Body of pancreas (tissue), 4 donors: ENCODE measurements around the gene LCLAT1. TPM values are rescaled to one million over a fixed set of nuclear protein-coding genes. Genes with fewer than 3 reads are reported as not detected.

Experiments used
- ATAC-seq: fragments of 150-250 bp; one replicate; pipeline ENCODE4 v1.9.1; 2016
- DNase-seq, 4 donors: peaks; one replicate each; pipeline ENCODE4 v3.0.0-alpha.2; 2019
- H3K27ac ChIP-seq, 4 donors: fragments of 200-600 bp; sonication (generic); 1 replicate in 3 of 4; 2 replicates in 1 of 4; pipeline versions ENCODE4 v1.5.1 to v1.6.1; 2016 to 2019; ENCODE audit warnings: mild to moderate bottlenecking in 1 of 4, mixed read lengths in 1 of 4, moderate library complexity in 1 of 4
- H3K27me3 ChIP-seq, 2 donors: fragments of 200-600 bp; sonication (generic); one replicate each; pipeline ENCODE4 v1.6.0; 2016; ENCODE audit warnings: mild to moderate bottlenecking in 1 of 2
- H3K36me3 ChIP-seq, 2 donors: fragments of 200-600 bp; sonication (generic); replicated peaks in 1 of 2; 2 replicates each; pipeline ENCODE4 v1.5.1; 2016; ENCODE audit warnings: low read depth in 2 of 2; ENCODE audit not compliant: insufficient read depth in 1 of 2
- H3K4me1 ChIP-seq: fragments of 200-600 bp; sonication (generic); one replicate; pipeline ENCODE4 v1.6.0; 2016
- H3K4me3 ChIP-seq, 2 donors: fragments of 200-600 bp; sonication (generic); 1 replicate in 1 of 2; 2 replicates in 1 of 2; pipeline ENCODE4 v1.5.1; 2016 to 2019
- H3K9me3 ChIP-seq, 3 donors: fragments of 200-600 bp; sonication (generic); 1 replicate in 2 of 3; 2 replicates in 1 of 3; pipeline ENCODE4 v1.5.1; 2016
- CTCF ChIP-seq, 7 experiments: fragments of 450-650 bp in 4 of 7; fragments of 200-600 bp in 3 of 7; sonication (generic) in 3 of 7; IDR thresholded peaks; one replicate each; pipeline ENCODE4 v1.5.1; 2016 to 2019; ENCODE audit warnings: antibody characterized with exemption in 7 of 7
- POLR2A ChIP-seq, 3 donors: fragments of 450-650 bp; IDR thresholded peaks; one replicate each; pipeline ENCODE4 v1.6.1; 2016; ENCODE audit warnings: antibody characterized with exemption in 3 of 3, mild to moderate bottlenecking in 2 of 3
- WGBS, 2 donors: methylation state at CpG; one replicate each; pipeline ENCODE4 v1.1.5; 2017; 5-methylcytosine and 5-hydroxymethylcytosine counted together
- intact Hi-C: fragments of 100-400 bp; cut with DNase I; formaldehyde crosslinking; loops from one replicate; pipeline ENCODE4 v1.15.1; 2023
- total RNA-seq, 2 donors: library from RNA; depleted of rRNA; stranded (reverse); fragments of >200 nt; gene quantifications; one replicate each; pipeline ENCODE4 v1.1.0, GENCODE V29; 2016

LCLAT1 gene
- total RNA-seq, 2 donors from 2014 or later = 13.7 to 19.4 TPM

GRCh38 chr2:30688956-30689401 lies 241.9 kb downstream of the LCLAT1 start:
- no peaks in the 10 kb centered on the region for H3K4me1 ChIP-seq
- ATAC-seq = no peak
- TF ChIP-seq CTCF (IDR thresholded peaks at IDR 0.05) (no peak), POLR2A (IDR thresholded peaks at IDR 0.05) (no peak)
- DNase-seq = no peak
- H3K36me3 ChIP-seq = no peaks in the 10 kb centered on the region
- no peaks in the 10 kb centered on the region for H3K9me3 ChIP-seq
- 75% methylated on average over 3 to 4 of the region's 4 CpGs for WGBS, 2 donors
- H3K27me3 ChIP-seq = no peaks in the 10 kb centered on the region
- H3K27ac ChIP-seq = no peak overlapping the region
- intact Hi-C loops = no loop called here
- H3K4me3 ChIP-seq = no peak overlapping the region

- ATAC-seq = no peak
- H3K27me3 ChIP-seq = no peaks in the 10 kb centered on the region
Measured at GRCh38 chr2:30689496-30690125, 242.6 kb downstream of the LCLAT1 start.

GRCh38 chr2:30690126-30690561 lies 243.1 kb downstream of the LCLAT1 start:
- no peak overlapping the region for H3K27ac ChIP-seq
- DNase-seq (no peak), ATAC-seq (no peak)
- H3K9me3 ChIP-seq = no peaks in the 10 kb centered on the region
- TF ChIP-seq POLR2A (IDR thresholded peaks at IDR 0.05) (no peak), CTCF (IDR thresholded peaks at IDR 0.05) (no peak)
- no peaks in the 10 kb centered on the region for H3K4me1 ChIP-seq
- no peaks in the 10 kb centered on the region for H3K27me3 ChIP-seq
- no peaks in the 10 kb centered on the region for H3K36me3 ChIP-seq
- WGBS, 2 donors = 77 to 80% methylated on average over 5 of the region's 5 CpGs
- no peak overlapping the region for H3K4me3 ChIP-seq
- intact Hi-C loops = no loop called here

More at GRCh38 chr2:30689496-30690125, 242.6 kb downstream of the LCLAT1 start:
- H3K9me3 ChIP-seq = no peaks in the 10 kb centered on the region
- peak overlapping the region in 1 of 4 donors; percentile 5 for H3K27ac ChIP-seq
- intact Hi-C loops = no loop called here
- H3K36me3 ChIP-seq = no peaks in the 10 kb centered on the region
- WGBS, 2 donors = 69 to 80% methylated on average over 3 to 5 of the region's 6 CpGs
- DNase-seq = no peak
- no peaks in the 10 kb centered on the region for H3K4me1 ChIP-seq
- no peak overlapping the region for H3K4me3 ChIP-seq
- no peak for TF ChIP-seq POLR2A (IDR thresholded peaks at IDR 0.05)
- no peak for TF ChIP-seq CTCF (IDR thresholded peaks at IDR 0.05)

GRCh38 chr2:30691091-30691947 lies 244.3 kb downstream of the LCLAT1 start:
- Histone ChIP-seq H3K27me3 (no peaks in the 10 kb centered on the region), H3K27ac (no peak overlapping the region), H3K4me3 (no peak overlapping the region), H3K4me1 (no peaks in the 10 kb centered on the region), H3K36me3 (no peaks in the 10 kb centered on the region), H3K9me3 (no peaks in the 10 kb centered on the region)
- intact Hi-C loops = no loop called here
- TF ChIP-seq POLR2A (IDR thresholded peaks at IDR 0.05) = no peak
- no peak for TF ChIP-seq CTCF (IDR thresholded peaks at IDR 0.05)
- DNase-seq (no peak), ATAC-seq (no peak)
- 81 to 85% methylated on average over 7 of the region's 7 CpGs for WGBS, 2 donors
